WTC11 (cell line): Measurements from ENCODE around the gene RIMKLB.
"Not testable (repeated sequence)": the region's sequence is repeated elsewhere in the genome, so short reads cannot be mapped to it uniquely, and the experiment has no call there.

ENCODE experiments used
- ZNF138 ChIP-seq: sonication (generic); formaldehyde crosslinking; conservative IDR thresholded peaks from 2 replicates; pipeline ENCODE4 v1.8.1; 2022; ENCODE audit warnings: mild to moderate bottlenecking, moderate library complexity, missing genetic modification reagents
- TF ChIP-seq, protein P1 (sequence below): sonication (generic); formaldehyde crosslinking; IDR thresholded peaks from 2 replicates; pipeline ENCODE4 v1.8.1; 2022; ENCODE audit warnings: missing genetic modification reagents, borderline replicate concordance
- TF ChIP-seq, protein P2 (sequence below): sonication (generic); formaldehyde crosslinking; IDR thresholded peaks from 2 replicates; pipeline ENCODE4 v1.8.0; 2022; ENCODE audit warnings: mild to moderate bottlenecking, missing genetic modification reagents

DNA sequence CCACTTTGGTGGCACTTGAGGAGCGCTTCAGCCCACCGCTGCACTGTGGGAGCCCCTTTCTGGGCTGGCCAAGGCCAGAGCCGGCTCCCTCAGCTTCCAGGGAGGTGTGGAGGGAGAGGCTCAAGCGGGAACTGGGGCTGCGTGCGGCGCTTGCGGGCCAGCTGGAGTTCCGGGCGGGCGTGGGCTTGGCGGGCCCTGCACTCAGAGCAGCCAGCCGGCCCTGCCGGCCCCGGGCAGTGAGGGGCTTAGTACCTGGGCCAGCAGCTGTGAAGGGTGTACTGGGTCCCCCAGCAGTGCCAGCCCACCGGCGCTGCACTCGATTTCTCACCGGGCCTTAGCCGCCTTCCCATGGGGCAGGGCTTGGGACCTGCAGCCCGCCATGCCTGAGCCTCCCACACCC is 96.8 kb downstream of the RIMKLB start:
- TF ChIP-seq, protein P1, sequence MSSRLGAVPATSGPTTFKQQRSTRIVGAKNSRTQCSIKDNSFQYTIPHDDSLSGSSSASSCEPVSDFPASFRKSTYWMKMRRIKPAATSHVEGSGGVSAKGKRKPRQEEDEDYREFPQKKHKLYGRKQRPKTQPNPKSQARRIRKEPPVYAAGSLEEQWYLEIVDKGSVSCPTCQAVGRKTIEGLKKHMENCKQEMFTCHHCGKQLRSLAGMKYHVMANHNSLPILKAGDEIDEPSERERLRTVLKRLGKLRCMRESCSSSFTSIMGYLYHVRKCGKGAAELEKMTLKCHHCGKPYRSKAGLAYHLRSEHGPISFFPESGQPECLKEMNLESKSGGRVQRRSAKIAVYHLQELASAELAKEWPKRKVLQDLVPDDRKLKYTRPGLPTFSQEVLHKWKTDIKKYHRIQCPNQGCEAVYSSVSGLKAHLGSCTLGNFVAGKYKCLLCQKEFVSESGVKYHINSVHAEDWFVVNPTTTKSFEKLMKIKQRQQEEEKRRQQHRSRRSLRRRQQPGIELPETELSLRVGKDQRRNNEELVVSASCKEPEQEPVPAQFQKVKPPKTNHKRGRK (CRISPR knock-in tag) = not testable (repeated sequence)
- TF ChIP-seq, protein P2, sequence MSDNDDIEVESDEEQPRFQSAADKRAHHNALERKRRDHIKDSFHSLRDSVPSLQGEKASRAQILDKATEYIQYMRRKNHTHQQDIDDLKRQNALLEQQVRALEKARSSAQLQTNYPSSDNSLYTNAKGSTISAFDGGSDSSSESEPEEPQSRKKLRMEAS (CRISPR knock-in tag) = not testable (repeated sequence)
- not testable (repeated sequence) for TF ChIP-seq ZNF138 (CRISPR knock-in tag)
